ENCODE data around the gene MRM2.

MRM2 gene
- total RNA-seq: 0 to 0.83 (median 0.40) reads per million in 9 experiments

DNA sequence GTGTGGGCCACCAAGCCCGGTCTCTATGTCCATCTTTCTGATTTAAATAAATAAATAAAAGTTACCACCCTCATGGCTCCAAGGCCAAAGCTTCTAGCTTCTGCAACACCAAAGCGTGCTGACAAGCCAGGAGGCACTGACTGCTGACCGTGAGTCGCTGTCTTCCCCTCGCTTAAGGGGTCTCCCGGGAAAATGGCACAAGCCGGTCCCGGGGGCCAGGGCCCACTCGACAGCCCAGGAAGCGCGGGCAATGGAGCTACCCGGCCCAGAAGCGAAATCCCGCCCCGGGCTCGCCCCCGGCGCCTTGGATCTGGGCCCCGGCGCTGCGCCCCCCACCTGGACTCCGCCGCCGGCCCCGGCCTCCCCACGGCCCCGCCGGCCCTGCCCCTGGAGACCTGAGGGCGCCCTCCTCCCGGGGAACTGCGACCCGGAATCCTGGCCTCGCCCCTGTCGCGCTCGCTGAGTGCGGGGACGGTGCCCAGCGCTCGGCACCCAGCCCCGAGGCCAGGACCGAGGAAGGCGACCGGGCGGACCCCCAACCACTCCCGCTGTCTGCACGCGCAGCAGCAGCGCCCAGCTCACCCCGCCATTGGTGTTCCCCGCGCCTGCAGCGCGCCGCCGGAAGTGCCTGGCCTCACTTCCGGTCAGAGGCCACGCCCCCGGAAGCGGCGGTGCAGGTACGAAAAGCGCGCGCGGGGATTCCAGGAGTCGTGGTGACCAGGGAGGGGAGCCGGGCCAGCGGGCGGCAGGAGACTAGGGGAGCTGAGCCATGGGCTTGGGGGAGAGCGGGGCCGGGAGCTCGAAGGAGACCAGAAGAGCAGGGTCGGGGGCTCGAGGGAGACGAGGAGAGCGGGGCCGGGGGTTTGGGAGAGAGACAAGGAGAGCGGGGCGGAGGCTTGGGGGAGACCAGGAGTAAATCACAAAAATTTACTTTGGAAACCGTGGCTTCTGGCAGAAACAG is at the start of gene MRM2, which contains the start of gene NUDT1:
TSS of gene MRM2 (minus strand) at position 626 of the 961 bp plus-strand sequence. CDS start at position 590, 36 bp downstream.
TSS of gene NUDT1 (plus strand) at position 647 of the 961 bp plus-strand sequence. CDS start 2,349 bp downstream, outside the sequence.
- Mint-ChIP-seq H3K27ac (peak within 1 kb of the TSS; percentile 94 to 96), H3K4me3 (peak within 1 kb of the TSS; percentile 90 to 91), H3K9me3 (no peaks in the 10 kb centered on the region), H3K36me3 (ENCODE audit: insufficient read depth) (peaks cover 28% of the 10 kb centered on the region), H3K4me1 (ENCODE audit: low read depth in 2 of 2) (peaks cover 10 to 13% of the 10 kb centered on the region in 2 donors), H3K27me3 (no peaks in the 10 kb centered on the region)
- ATAC-seq (replicated peaks): peak; percentile 74
- DNase-seq: peak; percentile 32 to 39 (median 39)

DNA sequence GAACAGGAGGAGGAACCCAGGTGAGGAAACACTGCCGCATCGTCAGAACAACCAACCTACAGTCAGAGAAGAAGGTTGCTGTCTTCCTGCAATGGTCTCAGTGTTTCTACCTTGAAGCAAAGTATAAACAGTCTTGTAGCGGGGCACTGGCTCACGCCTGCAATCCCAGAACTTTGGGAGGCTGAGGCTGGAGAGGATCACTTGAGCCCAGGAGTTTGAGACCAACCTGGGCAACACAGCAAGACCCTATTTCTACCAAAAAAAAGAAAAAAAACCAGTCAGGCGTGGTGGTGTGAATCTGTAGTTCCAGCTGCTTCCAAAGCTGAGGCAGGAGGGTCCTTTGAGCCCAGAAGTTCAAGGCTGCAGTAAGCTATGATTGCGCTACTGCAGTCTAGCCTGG is 48.9 kb upstream of the MRM2 start:
- no peak overlapping the region for H3K27ac Mint-ChIP-seq
- H3K4me1 Mint-ChIP-seq (ENCODE audit: low read depth in 2 of 2): peaks cover 0 to 4% of the 10 kb centered on the region in 2 donors
- no peaks in the 10 kb centered on the region for H3K9me3 Mint-ChIP-seq
- DNase-seq (no peak), ATAC-seq (replicated peaks) (no peak)
- H3K4me3 Mint-ChIP-seq: no peak overlapping the region
- H3K27me3 Mint-ChIP-seq: no peaks in the 10 kb centered on the region
- no peaks in the 10 kb centered on the region for H3K36me3 Mint-ChIP-seq (ENCODE audit: insufficient read depth)

DNA sequence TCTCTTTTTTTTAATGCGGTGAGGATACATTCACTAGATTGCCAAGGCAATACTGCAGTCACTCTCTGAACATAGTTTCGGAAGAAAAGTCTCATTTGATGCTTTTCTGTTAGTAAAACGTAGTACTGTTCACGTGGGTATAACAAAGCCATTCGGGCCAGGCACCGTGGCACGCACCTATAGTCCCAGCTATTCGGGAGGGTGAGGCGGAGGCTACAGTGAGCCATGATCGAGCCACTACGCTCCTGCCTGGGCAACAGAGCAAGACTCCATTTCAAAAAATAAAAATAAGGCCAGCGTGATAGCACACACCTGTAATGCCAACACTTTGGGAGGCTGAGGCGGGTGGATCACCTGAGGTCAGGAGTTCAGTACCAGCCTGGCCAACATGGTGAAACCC is 47.6 kb upstream of the MRM2 start:
- no peak overlapping the region for H3K4me3 Mint-ChIP-seq
- no peaks in the 10 kb centered on the region for H3K36me3 Mint-ChIP-seq (ENCODE audit: insufficient read depth)
- no peak overlapping the region for H3K27ac Mint-ChIP-seq
- peaks cover 0 to 4% of the 10 kb centered on the region in 2 donors for H3K4me1 Mint-ChIP-seq (ENCODE audit: low read depth in 2 of 2)
- H3K27me3 Mint-ChIP-seq: no peaks in the 10 kb centered on the region
- DNase-seq: no peak
- no peaks in the 10 kb centered on the region for H3K9me3 Mint-ChIP-seq
- no peak for ATAC-seq (replicated peaks)

DNA sequence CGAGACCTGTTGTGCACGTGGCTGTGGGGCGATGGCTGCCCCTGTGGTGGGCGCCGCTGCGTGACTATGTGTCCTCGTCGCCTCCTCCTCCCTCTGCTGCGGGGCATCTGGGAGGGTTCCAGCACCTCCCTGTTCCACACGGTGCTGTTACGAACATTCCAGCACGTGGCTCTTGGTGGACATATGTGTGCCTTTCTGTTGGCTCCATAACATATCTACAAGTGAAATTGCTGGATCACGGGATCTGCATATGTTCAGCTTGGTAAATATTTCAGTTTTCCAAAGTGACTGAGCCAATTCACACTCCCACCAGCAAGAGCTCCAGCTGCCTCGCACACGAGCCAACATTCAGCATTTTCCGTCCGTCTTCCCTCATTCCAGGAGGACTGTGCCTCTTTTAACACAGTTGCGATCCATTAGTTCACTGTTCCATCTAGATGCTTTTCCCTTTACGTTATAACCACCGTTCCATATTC is 47.1 kb upstream of the MRM2 start:
- no peak overlapping the region for H3K27ac Mint-ChIP-seq
- no peaks in the 10 kb centered on the region for H3K27me3 Mint-ChIP-seq
- DNase-seq (no peak), ATAC-seq (replicated peaks) (no peak)
- no peak overlapping the region for H3K4me3 Mint-ChIP-seq
- H3K36me3 Mint-ChIP-seq (ENCODE audit: insufficient read depth): no peaks in the 10 kb centered on the region
- H3K4me1 Mint-ChIP-seq (ENCODE audit: low read depth in 2 of 2): peaks cover 0 to 4% of the 10 kb centered on the region in 2 donors
- H3K9me3 Mint-ChIP-seq: no peaks in the 10 kb centered on the region

DNA sequence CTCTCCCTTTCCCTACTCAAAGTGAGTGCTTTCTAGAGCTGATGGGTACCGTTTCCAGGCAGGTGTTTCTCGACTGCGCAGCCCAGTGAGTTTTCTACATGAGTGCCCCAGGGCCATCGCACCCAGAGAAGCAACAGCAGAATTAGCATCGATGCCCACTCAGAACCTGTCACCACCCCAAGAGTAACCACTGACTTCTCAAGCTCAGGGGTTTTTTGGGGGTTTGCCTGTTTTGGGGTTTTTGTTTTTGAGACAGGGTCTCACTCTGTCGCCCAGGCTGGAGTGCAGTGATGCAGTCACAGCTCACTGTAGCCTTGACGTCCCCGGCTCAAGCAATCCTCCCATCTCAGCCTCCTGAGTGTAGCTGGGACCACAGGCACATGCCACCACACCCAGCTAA is 46.5 kb upstream of the MRM2 start:
- no peak overlapping the region for H3K4me3 Mint-ChIP-seq
- DNase-seq (no peak), ATAC-seq (replicated peaks) (peak; percentile 27)

DNA sequence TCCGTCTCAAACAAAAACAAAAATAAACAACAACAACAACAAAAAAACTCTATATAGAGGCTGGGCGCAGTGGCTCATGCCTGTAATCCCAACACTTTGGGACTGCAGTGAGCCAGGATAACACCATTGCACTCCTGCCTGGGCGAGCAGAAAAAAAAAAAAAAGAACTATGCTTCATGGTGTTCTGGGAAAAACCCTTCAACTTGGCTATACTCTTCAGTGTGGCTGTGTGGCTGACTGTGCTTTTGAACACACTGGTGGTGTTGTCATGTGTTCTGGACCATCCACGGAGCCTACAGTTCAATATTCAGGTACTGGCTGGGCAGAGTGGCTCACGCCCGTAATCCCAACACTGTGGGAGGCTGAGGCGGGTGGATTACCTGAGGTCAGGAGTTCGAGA is 45.7 kb upstream of the MRM2 start:
- Mint-ChIP-seq H3K4me3 (no peak overlapping the region), H3K27me3 (no peaks in the 10 kb centered on the region), H3K4me1 (ENCODE audit: low read depth in 2 of 2) (peaks cover 0 to 4% of the 10 kb centered on the region in 2 donors), H3K27ac (no peak overlapping the region), H3K36me3 (ENCODE audit: insufficient read depth) (no peaks in the 10 kb centered on the region), H3K9me3 (no peaks in the 10 kb centered on the region)
- no peak for DNase-seq
- no peak for ATAC-seq (replicated peaks)

More for the DNA sequence above, 46.5 kb upstream of the MRM2 start:
- no peak overlapping the region for H3K27ac Mint-ChIP-seq
- H3K36me3 Mint-ChIP-seq (ENCODE audit: insufficient read depth): no peaks in the 10 kb centered on the region
- peaks cover 0 to 4% of the 10 kb centered on the region in 2 donors for H3K4me1 Mint-ChIP-seq (ENCODE audit: low read depth in 2 of 2)
- no peaks in the 10 kb centered on the region for H3K9me3 Mint-ChIP-seq
- H3K27me3 Mint-ChIP-seq: no peaks in the 10 kb centered on the region

DNA sequence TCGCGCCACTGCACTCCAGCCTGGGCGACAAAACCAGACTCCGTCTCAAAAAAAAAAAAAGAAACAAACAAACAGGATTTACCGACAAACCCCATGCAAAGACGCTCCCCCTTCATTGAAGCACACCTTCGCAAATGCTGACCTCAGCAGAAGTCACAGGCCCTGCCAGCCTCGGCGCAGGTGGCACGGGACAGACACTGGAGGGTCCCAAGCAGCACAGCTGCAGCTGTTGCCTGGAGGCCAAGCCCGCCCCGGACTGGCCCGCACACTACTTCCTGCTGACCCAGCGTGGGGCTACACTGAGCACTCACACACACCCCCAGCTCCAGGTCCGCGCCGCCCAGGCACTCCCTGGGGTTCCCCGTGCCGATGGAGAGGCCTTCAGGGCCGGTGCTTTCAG is 41.1 kb upstream of the MRM2 start:
- Mint-ChIP-seq H3K9me3 (no peaks in the 10 kb centered on the region), H3K27me3 (no peaks in the 10 kb centered on the region), H3K36me3 (ENCODE audit: insufficient read depth) (peaks cover 4% of the 10 kb centered on the region), H3K27ac (no peak overlapping the region), H3K4me3 (no peak overlapping the region), H3K4me1 (ENCODE audit: low read depth in 2 of 2) (peaks cover 0 to 1% of the 10 kb centered on the region in 2 donors)
- DNase-seq (no peak), ATAC-seq (replicated peaks) (no peak)

DNA sequence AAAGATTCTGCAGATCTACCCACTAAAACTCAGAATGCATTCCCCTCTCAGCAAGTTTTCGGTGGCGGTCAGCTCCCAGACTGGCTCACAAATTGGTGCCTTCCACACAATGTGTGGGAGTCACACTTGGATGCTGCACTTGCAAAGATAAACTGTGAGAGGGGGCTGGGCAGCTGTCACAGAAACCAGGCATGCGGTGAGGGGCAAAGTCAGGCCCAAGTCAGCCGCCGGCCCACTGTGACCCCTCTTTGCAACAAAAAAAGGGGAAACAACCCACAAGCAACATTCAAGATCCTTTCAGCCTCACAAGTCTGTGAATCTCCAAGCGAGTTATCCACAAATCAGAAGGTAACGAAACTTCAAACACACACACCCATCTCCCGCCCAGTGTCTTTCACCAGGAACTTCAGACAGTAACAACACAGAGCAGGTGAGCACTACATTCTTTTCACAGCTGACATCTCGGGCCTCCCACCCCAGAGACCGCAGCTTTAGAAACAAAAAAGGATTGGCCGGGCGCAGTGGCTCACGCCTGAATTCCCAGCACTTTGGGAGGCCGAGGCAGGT is 40.3 kb upstream of the MRM2 start:
- no peak overlapping the region for H3K4me3 Mint-ChIP-seq
- ATAC-seq (replicated peaks) (no peak), DNase-seq (no peak)
- H3K27ac Mint-ChIP-seq: peak overlapping the region; percentile 38
- H3K4me1 Mint-ChIP-seq (ENCODE audit: low read depth in 2 of 2): peaks cover 0 to 1% of the 10 kb centered on the region in 2 donors
- H3K27me3 Mint-ChIP-seq: no peaks in the 10 kb centered on the region
- H3K36me3 Mint-ChIP-seq (ENCODE audit: insufficient read depth): peaks cover 4% of the 10 kb centered on the region
- no peaks in the 10 kb centered on the region for H3K9me3 Mint-ChIP-seq

DNA sequence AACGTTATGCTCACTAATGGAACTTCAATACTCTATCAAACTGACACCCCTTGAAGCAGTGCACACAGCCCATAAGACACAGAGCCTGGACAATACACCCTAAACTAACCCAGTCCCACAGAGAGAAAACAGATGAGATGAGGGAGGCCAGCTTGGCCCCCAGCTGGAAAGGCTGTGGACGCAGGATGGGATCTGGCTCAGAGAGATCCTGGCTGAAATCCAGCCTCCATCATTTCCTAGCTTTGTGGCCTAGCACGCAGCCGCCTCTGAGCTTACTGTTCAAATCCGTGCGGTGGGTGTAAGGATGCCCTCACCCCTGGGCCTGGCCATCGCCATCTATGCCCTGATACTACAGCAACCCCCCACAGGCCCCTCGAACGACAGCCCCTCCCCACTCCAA is 39.5 kb upstream of the MRM2 start:
- peaks cover 6% of the 10 kb centered on the region for H3K36me3 Mint-ChIP-seq (ENCODE audit: insufficient read depth)
- no peaks in the 10 kb centered on the region for H3K9me3 Mint-ChIP-seq
- H3K4me3 Mint-ChIP-seq: no peak overlapping the region
- no peak for DNase-seq
- no peak for ATAC-seq (replicated peaks)
- H3K4me1 Mint-ChIP-seq (ENCODE audit: low read depth in 2 of 2): peaks cover 0 to 1% of the 10 kb centered on the region in 2 donors
- H3K27me3 Mint-ChIP-seq: no peaks in the 10 kb centered on the region
- no peak overlapping the region for H3K27ac Mint-ChIP-seq

DNA sequence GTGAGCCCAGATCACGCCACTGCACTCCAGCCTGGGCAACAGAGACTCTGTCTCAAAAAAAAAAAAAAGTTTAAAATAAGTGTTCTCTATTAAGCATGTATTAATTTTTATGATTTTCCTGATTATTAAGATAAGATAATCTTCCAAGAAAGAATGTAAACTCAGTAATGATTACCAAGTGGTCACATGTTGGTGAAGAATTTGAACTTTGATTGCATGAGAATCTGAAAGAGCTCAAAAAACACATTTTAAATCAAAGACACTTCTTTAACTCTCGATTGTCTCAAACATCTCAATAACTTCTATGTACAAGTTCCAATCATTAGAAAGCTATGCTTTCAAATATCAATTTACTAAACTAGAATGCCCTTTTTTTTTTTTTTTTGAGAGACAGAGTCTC is 38.4 kb upstream of the MRM2 start:
- DNase-seq: no peak
- Mint-ChIP-seq H3K4me1 (ENCODE audit: low read depth in 2 of 2) (peaks cover 0 to 1% of the 10 kb centered on the region in 2 donors), H3K36me3 (ENCODE audit: insufficient read depth) (peaks cover 6% of the 10 kb centered on the region), H3K27me3 (no peaks in the 10 kb centered on the region), H3K4me3 (no peak overlapping the region), H3K27ac (no peak overlapping the region), H3K9me3 (no peaks in the 10 kb centered on the region)
- ATAC-seq (replicated peaks): no peak

DNA sequence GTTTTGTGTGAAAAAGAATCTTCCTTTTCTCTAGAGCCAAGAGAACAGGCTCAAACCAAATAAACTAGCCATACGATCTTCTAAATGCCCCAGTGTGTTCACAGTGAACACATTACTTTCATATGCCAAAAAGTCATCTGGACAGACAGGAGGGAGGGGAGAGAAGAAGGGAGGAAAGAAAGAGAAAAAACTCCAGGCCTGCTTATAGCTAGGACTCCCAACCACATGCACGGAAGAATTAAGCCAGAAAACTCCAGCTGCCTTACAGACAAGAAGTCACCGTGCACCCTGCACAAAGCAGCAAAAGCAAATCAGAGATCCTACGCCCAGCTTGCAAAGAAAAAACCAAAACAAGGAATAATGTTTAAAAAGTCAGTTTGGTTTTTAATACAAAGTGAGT is 37.9 kb upstream of the MRM2 start:
- peaks cover 0 to 1% of the 10 kb centered on the region in 2 donors for H3K4me1 Mint-ChIP-seq (ENCODE audit: low read depth in 2 of 2)
- H3K27me3 Mint-ChIP-seq: no peaks in the 10 kb centered on the region
- peak overlapping the region in 1 of 2 donors; percentile 66 for H3K27ac Mint-ChIP-seq
- ATAC-seq (replicated peaks) (no peak), DNase-seq (no peak)
- no peaks in the 10 kb centered on the region for H3K9me3 Mint-ChIP-seq
- no peak overlapping the region for H3K4me3 Mint-ChIP-seq
- H3K36me3 Mint-ChIP-seq (ENCODE audit: insufficient read depth): peaks cover 6% of the 10 kb centered on the region

DNA sequence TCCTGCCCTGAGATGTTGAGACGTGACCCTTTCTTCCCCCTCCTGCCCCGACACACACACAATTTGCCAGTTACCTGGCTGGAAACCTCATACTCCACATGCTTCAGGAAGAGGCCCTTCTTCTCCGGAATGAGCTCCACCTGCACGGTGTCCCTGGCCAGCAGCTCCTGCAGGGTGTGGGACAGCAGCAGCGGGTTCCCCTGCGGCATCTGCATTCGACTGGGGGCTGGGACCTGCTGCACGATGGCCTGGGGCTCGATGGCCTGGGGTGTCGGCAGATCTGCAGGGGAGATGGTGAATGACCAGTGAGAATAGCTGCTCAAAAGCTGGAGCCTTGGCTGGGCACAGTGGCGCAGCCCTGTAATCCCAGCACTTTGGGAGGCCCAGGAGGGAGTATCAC is 36.0 kb upstream of the MRM2 start:
- peaks cover 0 to 1% of the 10 kb centered on the region in 2 donors for H3K4me1 Mint-ChIP-seq (ENCODE audit: low read depth in 2 of 2)
- no peak overlapping the region for H3K27ac Mint-ChIP-seq
- no peaks in the 10 kb centered on the region for H3K27me3 Mint-ChIP-seq
- H3K36me3 Mint-ChIP-seq (ENCODE audit: insufficient read depth): peaks cover 9% of the 10 kb centered on the region
- ATAC-seq (replicated peaks): no peak
- H3K4me3 Mint-ChIP-seq: no peak overlapping the region
- DNase-seq: no peak
- H3K9me3 Mint-ChIP-seq: no peaks in the 10 kb centered on the region

DNA sequence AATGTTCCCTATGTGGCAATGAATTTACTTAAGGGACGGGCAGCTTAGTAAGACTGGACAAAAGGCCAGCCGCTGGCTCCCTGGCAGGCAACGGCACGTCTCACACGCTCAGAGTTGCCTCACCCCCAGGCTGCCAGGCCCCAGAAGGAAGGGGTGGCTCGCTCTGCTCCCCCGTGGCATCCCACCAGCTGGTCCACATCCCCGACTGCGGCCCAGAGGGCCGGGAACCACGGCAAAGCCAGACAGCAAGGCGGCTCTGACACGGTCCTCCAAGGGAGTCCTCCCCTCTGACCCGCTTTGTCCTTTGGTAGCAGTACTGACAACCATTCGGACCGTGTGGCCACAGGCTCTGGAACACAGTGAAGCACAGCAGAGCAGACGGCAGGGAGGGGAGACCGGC is 34.1 kb upstream of the MRM2 start:
- H3K4me1 Mint-ChIP-seq (ENCODE audit: low read depth in 2 of 2): no peaks in the 10 kb centered on the region
- no peak overlapping the region for H3K27ac Mint-ChIP-seq
- DNase-seq (no peak), ATAC-seq (replicated peaks) (no peak)
- H3K36me3 Mint-ChIP-seq (ENCODE audit: insufficient read depth): peaks cover 6% of the 10 kb centered on the region
- H3K9me3 Mint-ChIP-seq: no peaks in the 10 kb centered on the region
- H3K4me3 Mint-ChIP-seq: no peak overlapping the region
- H3K27me3 Mint-ChIP-seq: no peaks in the 10 kb centered on the region

DNA sequence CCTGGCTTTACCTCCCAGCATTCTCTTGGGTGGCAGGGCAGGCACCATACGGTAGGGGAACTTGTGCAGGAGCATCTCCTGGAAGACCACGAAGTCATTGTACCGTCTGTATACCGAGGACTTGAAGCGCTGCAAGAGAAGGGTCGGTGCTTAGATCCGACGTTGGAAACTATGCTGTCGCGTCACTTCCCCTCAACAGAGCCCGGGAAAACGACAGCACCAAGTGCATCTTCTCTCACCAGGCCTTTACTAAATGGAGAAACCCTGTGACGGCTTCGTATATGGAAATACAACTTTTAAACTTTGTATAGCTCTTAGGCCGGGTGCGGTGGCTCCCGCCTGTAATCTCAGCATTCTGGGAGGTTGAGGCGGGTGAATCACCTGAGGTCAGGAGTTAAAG is 33.1 kb upstream of the MRM2 start:
- H3K4me1 Mint-ChIP-seq (ENCODE audit: low read depth in 2 of 2): no peaks in the 10 kb centered on the region
- DNase-seq (no peak), ATAC-seq (replicated peaks) (no peak)
- H3K4me3 Mint-ChIP-seq: no peak overlapping the region
- peaks cover 5% of the 10 kb centered on the region for H3K36me3 Mint-ChIP-seq (ENCODE audit: insufficient read depth)
- no peaks in the 10 kb centered on the region for H3K27me3 Mint-ChIP-seq
- no peak overlapping the region for H3K27ac Mint-ChIP-seq
- no peaks in the 10 kb centered on the region for H3K9me3 Mint-ChIP-seq
